ENCODE data around the gene KRR1.
"Not testable (repeated sequence)": the region's sequence is repeated elsewhere in the genome, so short reads cannot be mapped to it uniquely, and the experiment has no call there.

KRR1 gene

GRCh38 chr12:75522124-75522523 is 10.7 kb upstream of the KRR1 start:
- not testable (repeated sequence) for DNase-seq

- DNase-seq: not testable (repeated sequence)
Observed at GRCh38 chr12:75521224-75521623, 9.8 kb upstream of the KRR1 start.

- DNase-seq: no peak
Observed at GRCh38 chr12:75509621-75510020, 1.8 kb downstream of the KRR1 start.

- DNase-seq: no peak
Observed at GRCh38 chr12:75508159-75508558, 3.2 kb downstream of the KRR1 start.

GRCh38 chr12:75507086-75507485 is 4.3 kb downstream of the KRR1 start:
- peak; percentile 13 to 19 for DNase-seq

GRCh38 chr12:75505706-75506312 is 5.6 kb downstream of the KRR1 start:
- peak; percentile 47 to 49 for DNase-seq

GRCh38 chr12:75503866-75504265 is 7.5 kb downstream of the KRR1 start:
- DNase-seq: no peak

- DNase-seq: no peak
Observed at GRCh38 chr12:75503459-75503858, 8.0 kb downstream of the KRR1 start.

- DNase-seq: no peak
Observed at GRCh38 chr12:75491169-75491568, 20.2 kb downstream of the KRR1 start.

GRCh38 chr12:75489613-75490210 is 21.7 kb downstream of the KRR1 start:
- DNase-seq: no peak

- DNase-seq: no peak
Observed at GRCh38 chr12:75489187-75489586, 22.2 kb downstream of the KRR1 start.

- DNase-seq: peak; percentile 30 to 31
Observed at GRCh38 chr12:75488553-75488952, 22.9 kb downstream of the KRR1 start.

GRCh38 chr12:75487308-75487707 is 24.1 kb downstream of the KRR1 start:
- no peak for DNase-seq

- not testable (repeated sequence) for DNase-seq
Observed at GRCh38 chr12:75484450-75484849, 27.0 kb downstream of the KRR1 start.

- DNase-seq: no peak
Observed at GRCh38 chr12:75483431-75483830, 28.0 kb downstream of the KRR1 start.

- no peak for DNase-seq
Observed at GRCh38 chr12:75482646-75483045, 28.8 kb downstream of the KRR1 start.

- peak in 1 of 2 experiments; percentile 22 for DNase-seq
Observed at GRCh38 chr12:75481774-75482173, 29.6 kb downstream of the KRR1 start.

GRCh38 chr12:75481013-75481705 is 30.2 kb downstream of the KRR1 start:
- peak; percentile 61 to 77 for DNase-seq

GRCh38 chr12:75480469-75480949 is 30.9 kb downstream of the KRR1 start, which contains the start of gene GLIPR1:
Gene GLIPR1, plus strand, starts transcription at chr12:75480755. Its CDS starts 126 bp downstream, at chr12:75480881.
- DNase-seq: peak; percentile 86 to 87

GRCh38 chr12:75479963-75480461 is 31.4 kb downstream of the KRR1 start:
- DNase-seq: no peak

- DNase-seq: peak; percentile 90
Observed at GRCh38 chr12:75478116-75478794, 33.2 kb downstream of the KRR1 start.

GRCh38 chr12:75477137-75477536 is 34.3 kb downstream of the KRR1 start:
- no peak for DNase-seq

- DNase-seq: no peak
Observed at GRCh38 chr12:75476071-75476470, 35.3 kb downstream of the KRR1 start.
